Ishikawa (cell line): ENCODE data around the gene FXYD3.

ENCODE experiments used
- CREB1 ChIP-seq: IDR thresholded peaks from 2 replicates; pipeline ENCODE4 v1.6.1; 2012; ENCODE audit warnings: low read depth
- EP300 ChIP-seq: IDR thresholded peaks from 2 replicates; pipeline ENCODE4 v1.6.1; 2012; ENCODE audit warnings: borderline replicate concordance
- MAX ChIP-seq: IDR thresholded peaks from 2 replicates; pipeline ENCODE4 v1.6.1; 2012
- NFIC ChIP-seq: IDR thresholded peaks from 2 replicates; pipeline ENCODE4 v1.6.1; 2012
- RAD21 ChIP-seq: IDR thresholded peaks from 2 replicates; pipeline ENCODE4 v1.6.1; 2012; ENCODE audit warnings: low read depth
- TAF1 ChIP-seq: IDR thresholded peaks from 2 replicates; pipeline ENCODE4 v1.6.1; 2012; ENCODE audit warnings: low read depth, mild to moderate bottlenecking
- YY1 ChIP-seq: IDR thresholded peaks from 2 replicates; pipeline ENCODE4 v1.6.1; 2012; ENCODE audit warnings: low read depth
- TF ChIP-seq, protein P1 (sequence below): IDR thresholded peaks from 2 replicates; pipeline ENCODE4 v1.6.1; 2012; ENCODE audit warnings: low read depth, mild to moderate bottlenecking

DNA sequence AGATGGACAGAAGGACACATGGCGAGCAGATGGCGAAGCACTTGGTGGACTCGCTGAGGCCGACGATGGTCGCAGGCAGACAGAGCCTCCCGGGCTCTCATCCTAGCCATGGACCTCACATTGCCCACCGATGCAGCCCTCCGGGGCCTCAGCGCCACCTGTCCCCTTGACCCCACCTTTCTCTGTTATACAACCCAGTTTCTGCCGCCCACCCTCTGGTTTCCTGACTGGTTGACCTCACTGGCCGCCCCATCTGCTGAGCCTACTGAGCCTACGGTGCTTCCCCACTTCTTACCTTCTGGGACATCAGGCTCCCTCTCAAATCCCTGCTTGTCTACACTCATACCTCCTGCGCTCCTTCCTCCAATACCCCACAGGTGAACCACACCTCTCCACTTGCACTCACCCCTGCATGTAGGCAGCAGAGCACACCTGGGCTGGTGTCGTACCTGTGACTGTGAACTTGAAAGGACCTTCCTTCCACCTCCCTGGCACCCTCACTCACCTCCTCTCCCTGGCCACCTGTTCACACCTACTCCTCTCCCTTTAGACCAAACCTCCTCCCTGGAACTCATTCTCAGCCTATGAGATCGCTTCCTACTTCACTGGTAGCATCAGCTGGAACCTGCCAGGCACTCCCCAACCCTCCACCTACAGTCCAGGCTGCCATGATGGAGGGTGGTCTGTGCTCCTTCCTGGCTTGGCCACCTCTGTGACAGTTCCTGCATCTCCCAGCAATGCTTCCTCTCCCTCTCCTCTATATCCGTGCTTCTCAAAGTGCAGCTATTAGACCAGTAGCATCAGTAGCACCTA lies 38.0 kb upstream of the FXYD3 start:
- TF ChIP-seq RAD21 (no peak), YY1 (no peak), NFIC (no peak), MAX (no peak), EP300 (no peak), TAF1 (no peak), CREB1 (no peak)
- TF ChIP-seq, protein P1, sequence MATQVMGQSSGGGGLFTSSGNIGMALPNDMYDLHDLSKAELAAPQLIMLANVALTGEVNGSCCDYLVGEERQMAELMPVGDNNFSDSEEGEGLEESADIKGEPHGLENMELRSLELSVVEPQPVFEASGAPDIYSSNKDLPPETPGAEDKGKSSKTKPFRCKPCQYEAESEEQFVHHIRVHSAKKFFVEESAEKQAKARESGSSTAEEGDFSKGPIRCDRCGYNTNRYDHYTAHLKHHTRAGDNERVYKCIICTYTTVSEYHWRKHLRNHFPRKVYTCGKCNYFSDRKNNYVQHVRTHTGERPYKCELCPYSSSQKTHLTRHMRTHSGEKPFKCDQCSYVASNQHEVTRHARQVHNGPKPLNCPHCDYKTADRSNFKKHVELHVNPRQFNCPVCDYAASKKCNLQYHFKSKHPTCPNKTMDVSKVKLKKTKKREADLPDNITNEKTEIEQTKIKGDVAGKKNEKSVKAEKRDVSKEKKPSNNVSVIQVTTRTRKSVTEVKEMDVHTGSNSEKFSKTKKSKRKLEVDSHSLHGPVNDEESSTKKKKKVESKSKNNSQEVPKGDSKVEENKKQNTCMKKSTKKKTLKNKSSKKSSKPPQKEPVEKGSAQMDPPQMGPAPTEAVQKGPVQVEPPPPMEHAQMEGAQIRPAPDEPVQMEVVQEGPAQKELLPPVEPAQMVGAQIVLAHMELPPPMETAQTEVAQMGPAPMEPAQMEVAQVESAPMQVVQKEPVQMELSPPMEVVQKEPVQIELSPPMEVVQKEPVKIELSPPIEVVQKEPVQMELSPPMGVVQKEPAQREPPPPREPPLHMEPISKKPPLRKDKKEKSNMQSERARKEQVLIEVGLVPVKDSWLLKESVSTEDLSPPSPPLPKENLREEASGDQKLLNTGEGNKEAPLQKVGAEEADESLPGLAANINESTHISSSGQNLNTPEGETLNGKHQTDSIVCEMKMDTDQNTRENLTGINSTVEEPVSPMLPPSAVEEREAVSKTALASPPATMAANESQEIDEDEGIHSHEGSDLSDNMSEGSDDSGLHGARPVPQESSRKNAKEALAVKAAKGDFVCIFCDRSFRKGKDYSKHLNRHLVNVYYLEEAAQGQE: no peak
